GM12874 (cell line): Measurements from ENCODE around the gene LY6G6D.

Source experiments
- TF ChIP-seq, protein P1 (sequence below): IDR thresholded peaks from 2 replicates; pipeline ENCODE4 v1.5.1; 2011; ENCODE audit warnings: low read depth, mild to moderate bottlenecking, control low read depth, low read length, moderate library complexity; ENCODE audit not compliant: insufficient read depth

The LY6G6D gene

GRCh38 chr6:31715022-31715958, at the start of gene LY6G6D:
Gene LY6G6D (plus strand): TSS chr6:31715348. CDS start chr6:31715356, 8 bp downstream.
- TF ChIP-seq, protein P1, sequence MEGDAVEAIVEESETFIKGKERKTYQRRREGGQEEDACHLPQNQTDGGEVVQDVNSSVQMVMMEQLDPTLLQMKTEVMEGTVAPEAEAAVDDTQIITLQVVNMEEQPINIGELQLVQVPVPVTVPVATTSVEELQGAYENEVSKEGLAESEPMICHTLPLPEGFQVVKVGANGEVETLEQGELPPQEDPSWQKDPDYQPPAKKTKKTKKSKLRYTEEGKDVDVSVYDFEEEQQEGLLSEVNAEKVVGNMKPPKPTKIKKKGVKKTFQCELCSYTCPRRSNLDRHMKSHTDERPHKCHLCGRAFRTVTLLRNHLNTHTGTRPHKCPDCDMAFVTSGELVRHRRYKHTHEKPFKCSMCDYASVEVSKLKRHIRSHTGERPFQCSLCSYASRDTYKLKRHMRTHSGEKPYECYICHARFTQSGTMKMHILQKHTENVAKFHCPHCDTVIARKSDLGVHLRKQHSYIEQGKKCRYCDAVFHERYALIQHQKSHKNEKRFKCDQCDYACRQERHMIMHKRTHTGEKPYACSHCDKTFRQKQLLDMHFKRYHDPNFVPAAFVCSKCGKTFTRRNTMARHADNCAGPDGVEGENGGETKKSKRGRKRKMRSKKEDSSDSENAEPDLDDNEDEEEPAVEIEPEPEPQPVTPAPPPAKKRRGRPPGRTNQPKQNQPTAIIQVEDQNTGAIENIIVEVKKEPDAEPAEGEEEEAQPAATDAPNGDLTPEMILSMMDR: no peak

DNA sequence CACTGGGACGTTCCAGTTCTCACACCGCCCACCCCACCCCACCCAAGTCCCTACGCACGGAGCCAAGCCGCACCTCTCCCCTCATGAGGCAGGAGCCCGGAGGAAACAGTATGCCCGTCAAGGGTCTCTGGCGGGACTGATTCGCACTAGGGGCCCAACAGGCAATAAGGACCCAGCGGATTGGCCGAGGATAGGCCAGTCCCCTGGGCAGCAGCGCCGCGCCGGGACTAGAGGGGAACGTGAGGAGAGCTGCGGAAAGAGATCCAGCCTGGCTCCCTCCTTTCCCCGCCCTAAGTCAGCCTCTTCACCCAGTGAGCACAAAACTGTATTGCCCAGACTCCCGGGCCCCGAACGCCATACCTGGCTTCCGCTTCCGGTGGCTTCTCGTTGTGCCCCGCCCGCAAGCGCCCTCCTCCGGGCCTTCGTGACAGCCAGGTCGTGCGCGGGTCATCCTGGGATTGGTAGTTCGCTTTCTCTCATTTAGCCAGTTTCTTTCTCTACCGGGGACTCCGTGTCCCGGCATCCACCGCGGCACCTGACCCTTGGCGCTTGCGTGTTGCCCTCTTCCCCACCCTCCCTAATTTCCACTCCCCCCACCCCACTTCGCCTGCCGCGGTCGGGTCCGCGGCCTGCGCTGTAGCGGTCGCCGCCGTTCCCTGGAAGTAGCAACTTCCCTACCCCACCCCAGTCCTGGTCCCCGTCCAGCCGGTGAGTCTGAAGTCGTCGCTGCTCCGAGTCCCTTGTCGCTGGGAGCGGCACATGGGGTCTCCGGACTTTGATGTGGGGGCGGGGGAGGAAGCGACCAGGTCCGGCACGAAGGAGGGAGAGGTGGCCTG, 49.4 kb upstream of the LY6G6D start, which contains the start of gene CSNK2B:
Gene CSNK2B (plus strand): TSS at position 580 of the 836 bp plus-strand sequence. CDS start 752 bp downstream, outside the sequence.
- TF ChIP-seq, protein P1: no peak

GRCh38 chr6:31666337-31666965, 48.7 kb upstream of the LY6G6D start:
- TF ChIP-seq, protein P1: no peak

- TF ChIP-seq, protein P1: no peak
These were observed 45.5 kb upstream of the LY6G6D start, which contains the start of gene LY6G5B for GRCh38 chr6:31669676-31670075. Gene LY6G5B (plus strand): TSS chr6:31669976. CDS start chr6:31670951, 975 bp downstream.

- TF ChIP-seq, protein P1: no peak
These were observed 38.7 kb upstream of the LY6G6D start for GRCh38 chr6:31676322-31676903.

DNA sequence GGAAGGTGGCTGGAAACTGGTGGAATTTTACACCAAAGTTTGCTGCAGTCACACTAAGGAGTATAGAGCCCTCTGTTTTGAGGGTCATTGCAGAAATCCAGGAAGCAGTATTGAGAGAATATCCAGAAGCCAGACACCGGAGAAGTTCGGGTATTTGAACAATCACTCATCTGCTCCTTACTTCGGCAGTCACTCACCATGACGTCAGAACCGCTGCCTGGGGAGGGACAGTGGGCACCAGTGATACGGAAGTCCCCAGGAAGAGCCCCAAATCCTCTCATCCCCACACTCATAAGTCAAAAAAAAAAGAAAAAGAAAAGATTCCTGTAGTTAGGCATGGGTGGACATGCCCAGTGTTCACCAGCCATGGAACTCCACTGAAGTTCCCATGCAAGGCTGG, 38.2 kb upstream of the LY6G6D start:
- TF ChIP-seq, protein P1: no peak

GRCh38 chr6:31677955-31678354, 37.2 kb upstream of the LY6G6D start:
- TF ChIP-seq, protein P1: no peak
